Measurements from ENCODE around the gene ST3GAL5. TPM values are rescaled to one million over a fixed set of nuclear protein-coding genes. Genes with fewer than 3 reads are reported as not detected.

The ST3GAL5 gene
- total and polyA plus RNA-seq, 2 of the 8 experiments (the other 6 are each of a cell fraction or from before 2014, with no cell fraction given) = 1.9 to 4.5 TPM

DNA sequence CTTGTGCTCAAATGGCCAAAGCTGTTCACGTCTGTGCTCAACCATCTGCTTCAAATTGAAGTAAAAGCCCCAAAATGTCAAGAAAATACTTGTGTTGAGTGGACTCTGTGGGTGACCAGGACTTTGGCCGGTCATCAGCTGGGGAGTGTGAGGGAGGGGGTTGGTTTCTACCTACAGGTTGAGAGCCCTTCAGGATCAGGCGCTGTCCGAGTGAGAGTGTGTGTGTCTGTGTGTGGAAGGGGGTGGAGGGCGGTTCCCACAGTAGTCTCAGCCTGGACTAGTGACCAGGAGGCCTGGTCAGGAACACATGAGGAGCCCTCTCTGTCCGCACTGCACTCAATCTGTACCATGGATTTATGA, 100.8 kb downstream of the ST3GAL5 start:
- Histone ChIP-seq H3K27ac (ENCODE audit: low read depth, low read length) (no peak overlapping the region), H3K23ac (ENCODE audit: insufficient read length) (no peak overlapping the region), H4K8ac (ENCODE audit: extremely low read depth, insufficient read depth, low read length) (no peak overlapping the region; the same call in 1 of the 2 replicates), H3K4me2 (ENCODE audit: insufficient read depth in 1 of 2, low read depth in 2 of 2, low read length in 2 of 2) (no peak overlapping the region), H3K79me1 (ENCODE audit: low read depth, low read length) (no peaks in the 10 kb centered on the region), H4K91ac (replicated peaks; ENCODE audit: insufficient read length, low read length) (no peak overlapping the region), H2BK15ac (ENCODE audit: low read length) (no peak overlapping the region), H2AK5ac (ENCODE audit: low read depth, low read length) (no peak overlapping the region), H2BK12ac (ENCODE audit: low read depth, low read length) (no peak overlapping the region), H3K27me3 (replicated peaks in 1 of 4; ENCODE audit: control insufficient read depth in 3 of 4, extremely low read depth in 1 of 4, insufficient read depth in 3 of 4, low read length in 3 of 4) (no peaks in the 10 kb centered on the region), H3K4me1 (replicated peaks in 1 of 4; ENCODE audit: control insufficient read depth in 3 of 4, insufficient read depth in 4 of 4, low read length in 3 of 4) (peaks cover 0 to 5% (median 2%) of the 10 kb centered on the region in 4 experiments; a peak in 4 of 7 replicates), H3K56ac (replicated peaks; ENCODE audit: insufficient read length, low read depth, low read length) (no peak overlapping the region), H2BK5ac (ENCODE audit: low read depth, low read length) (no peak overlapping the region), H3K14ac (ENCODE audit: insufficient read length) (no peak overlapping the region), H3K9me3 (ENCODE audit: insufficient read depth in 2 of 2, low read depth in 1 of 2, low read length in 1 of 2) (no peaks in the 10 kb centered on the region), H2BK20ac (ENCODE audit: low read length) (no peak overlapping the region), H3K23me2 (ENCODE audit: low read depth, low read length) (no peaks in the 10 kb centered on the region), H3K4me3 (ENCODE audit: extremely low read depth in 1 of 4, insufficient read depth in 2 of 4, low read depth in 3 of 4, low read length in 4 of 4) (no peak overlapping the region), H4K5ac (ENCODE audit: insufficient read length, low read depth, low read length) (no peak overlapping the region), H4K20me1 (replicated peaks in 1 of 2; ENCODE audit: control insufficient read depth in 1 of 2, insufficient read depth in 2 of 2, low read length in 2 of 2) (no peaks in the 10 kb centered on the region), H3K18ac (ENCODE audit: extremely low read depth, low read length) (no peak overlapping the region), H3K79me2 (ENCODE audit: control insufficient read depth in 1 of 2, insufficient read depth in 2 of 2, low read length in 2 of 2) (no peaks in the 10 kb centered on the region), H3K36me3 (ENCODE audit: control insufficient read depth in 2 of 4, insufficient read depth in 4 of 4, low read length in 3 of 4) (no peaks in the 10 kb centered on the region), H3K9ac (replicated peaks in 1 of 4; ENCODE audit: extremely low read depth in 1 of 4, low read depth in 3 of 4, low read length in 3 of 4) (no peak overlapping the region), H2AFZ (ENCODE audit: low read length) (no peak overlapping the region), H3K4ac (replicated peaks; ENCODE audit: insufficient read length, low read depth, low read length) (no peak overlapping the region), H2BK120ac (replicated peaks; ENCODE audit: low read depth, low read length) (no peak overlapping the region)
- 88% methylated on average over 6 of the region's 6 CpGs; no CpG with 5 or more reads in 1 of the 2 experiments for WGBS, 2 experiments (ENCODE audit: extremely low coverage in 1 of 2, insufficient coverage in 1 of 2, insufficient read length in 1 of 2, insufficient replicate concordance in 2 of 2, low coverage in 1 of 2, low lambda C conversion rate in 2 of 2, missing lambda C conversion rate in 1 of 2)
- POLR2A ChIA-PET (ENCODE audit: partially characterized antibody) = no interaction called here
- CTCF ChIA-PET (ENCODE audit: partially characterized antibody) = interaction anchor here (38.6 kb wide), 1 partner anchor 33 kb away, joined by 986 read pairs; the partner anchor contains the start of gene ATOH8
- no peak for DNase-seq (ENCODE audit: low read depth in 1 of 2, low spot score in 2 of 2)
- FAIRE-seq = no peak
- TF ChIP-seq CHD1 (IDR thresholded peaks at IDR 0.05; ENCODE audit: low read depth, low read length) (no peak), MAFK (IDR thresholded peaks at IDR 0.05; ENCODE audit: low read depth, low read length) (no peak), YY1 (IDR thresholded peaks at IDR 0.05; ENCODE audit: low read depth, low read length) (no peak), EGR1 (IDR thresholded peaks at IDR 0.05; ENCODE audit: borderline replicate concordance, low read depth, low read length) (no peak), CEBPB (IDR thresholded peaks at IDR 0.05; ENCODE audit: low read depth, low read length) (no peak), JUN (IDR thresholded peaks at IDR 0.05; ENCODE audit: low read depth, low read length) (no peak), HDAC6 (IDR thresholded peaks at IDR 0.05; ENCODE audit: low read depth, low read length) (no peak), KDM1A (IDR thresholded peaks at IDR 0.05; ENCODE audit: borderline replicate concordance, low read length) (no peak), NRF1 (IDR thresholded peaks at IDR 0.05; ENCODE audit: low read depth, low read length) (no peak), EP300 (IDR thresholded peaks at IDR 0.05; ENCODE audit: borderline replicate concordance in 1 of 2, low read depth in 2 of 2, low read length in 2 of 2) (no peak), TAF1 (IDR thresholded peaks at IDR 0.05; ENCODE audit: low read depth, low read length) (no peak), NANOG (IDR thresholded peaks at IDR 0.05; ENCODE audit: insufficient read depth, low read depth, low read length, poor library complexity, severe bottlenecking) (no peak), SP1 (IDR thresholded peaks at IDR 0.05; ENCODE audit: low read depth, low read length) (no peak), CREB1 (IDR thresholded peaks at IDR 0.05) (no peak), SIRT6 (IDR thresholded peaks at IDR 0.05; ENCODE audit: low read length) (no peak), HDAC2 (IDR thresholded peaks at IDR 0.05; ENCODE audit: borderline replicate concordance in 1 of 2, low read depth in 2 of 2, low read length in 2 of 2) (no peak)

Measured in H1 (cell line).